ENCODE data around the gene UTS2B.

- TF ChIP-seq CTCF (IDR thresholded peaks at IDR 0.05; ENCODE audit: poor library complexity, severe bottlenecking) (no peak), EZH2 (IDR thresholded peaks at IDR 0.05; ENCODE audit: borderline replicate concordance, insufficient read depth, low read length, poor library complexity, severe bottlenecking) (no peak), TAF1 (IDR thresholded peaks at IDR 0.05; ENCODE audit: low read depth) (no peak), POLR2AphosphoS5 (IDR thresholded peaks at IDR 0.05) (no peak), EP300 (conservative IDR thresholded peaks at IDR 0.05; ENCODE audit: poor library complexity, severe bottlenecking) (no peak), REST (IDR thresholded peaks at IDR 0.05; ENCODE audit: borderline replicate concordance) (no peak)
Measured at GRCh38 chr3:191238321-191238817, 92.0 kb downstream of the UTS2B start.

Measured in neural cell (in vitro differentiated cells).